Fibroblast of lung (primary cell): Measurements from ENCODE around the gene TTC39B. TPM values are rescaled to one million over a fixed set of nuclear protein-coding genes. Genes with fewer than 3 reads are reported as not detected.

Source experiments
- DNase-seq, 2 donors: peaks; one replicate each; pipeline versions ENCODE4 v3.0.0 to v3.0.0-alpha.2; 2010; ENCODE audit warnings: low read depth in 2 of 2
- H2AFZ ChIP-seq: 2 replicates; pipeline ENCODE4 v1.5.1; 2012; ENCODE audit warnings: low read length, control low read depth, inconsistent platforms
- H3K27ac ChIP-seq: 2 replicates; pipeline ENCODE4 v1.5.1; 2011; ENCODE audit warnings: low read length, control low read depth; ENCODE audit not compliant: insufficient read depth
- H3K27me3 ChIP-seq: 2 replicates; pipeline ENCODE4 v1.5.1; 2011; ENCODE audit warnings: mild to moderate bottlenecking, low read length; ENCODE audit not compliant: control insufficient read depth, insufficient read depth
- H3K36me3 ChIP-seq: 2 replicates; pipeline ENCODE4 v1.5.1; 2011; ENCODE audit warnings: low read length; ENCODE audit not compliant: control insufficient read depth, insufficient read depth
- H3K4me1 ChIP-seq: 2 replicates; pipeline ENCODE4 v1.5.1; 2011; ENCODE audit warnings: low read length; ENCODE audit not compliant: control insufficient read depth, insufficient read depth; ENCODE audit errors: extremely low read depth
- H3K4me2 ChIP-seq: 2 replicates; pipeline ENCODE4 v1.5.1; 2011; ENCODE audit warnings: low read length, control low read depth; ENCODE audit not compliant: insufficient read depth; ENCODE audit errors: extremely low read depth
- H3K4me3 ChIP-seq, 4 experiments: fragments of 200-600 bp in 1 of 4; sonication (generic) in 1 of 4; replicated peaks in 1 of 4; 2 replicates each; pipeline ENCODE4 v1.5.1; 2011 to 2016; ENCODE audit warnings: low read length in 4 of 4, low read depth in 3 of 4, mild to moderate bottlenecking in 3 of 4, control low read depth in 2 of 4, inconsistent platforms in 1 of 4, mixed read lengths in 1 of 4; ENCODE audit not compliant: insufficient read depth in 1 of 4; ENCODE audit errors: control extremely low read depth in 1 of 4
- H3K79me2 ChIP-seq: 2 replicates; pipeline ENCODE4 v1.5.1; 2012; ENCODE audit warnings: mild to moderate bottlenecking, low read length, inconsistent platforms; ENCODE audit not compliant: control insufficient read depth, insufficient read depth
- H3K9ac ChIP-seq: 2 replicates; pipeline ENCODE4 v1.5.1; 2011; ENCODE audit warnings: mild to moderate bottlenecking, low read length, control low read depth; ENCODE audit not compliant: insufficient read depth
- H3K9me3 ChIP-seq: 2 replicates; pipeline ENCODE4 v1.5.1; 2012; ENCODE audit warnings: low read depth, low read length; ENCODE audit not compliant: control insufficient read depth, insufficient read depth
- H4K20me1 ChIP-seq: 2 replicates; pipeline ENCODE4 v1.5.1; 2011; ENCODE audit warnings: low read length; ENCODE audit not compliant: control insufficient read depth, insufficient read depth; ENCODE audit errors: extremely low read depth
- EZH2 ChIP-seq: IDR thresholded peaks from 2 replicates; pipeline ENCODE4 v1.5.1; 2012; ENCODE audit warnings: low read length, control low read depth, mild to moderate bottlenecking; ENCODE audit errors: missing control alignments
- polyA plus RNA-seq, 2 donors: library from polyadenylated mRNA; depleted of rRNA in 1 of 2; stranded (reverse) in 1 of 2; unstranded in 1 of 2; fragments of >200 nt; gene quantifications; 2 replicates each; pipeline ENCODE4 v1.2.1, GENCODE V29; 2011 to 2012; ENCODE audit warnings: missing spikeins in 1 of 2
- total RNA-seq: library from RNA; depleted of rRNA; stranded (reverse); fragments of >200 nt; gene quantifications from 2 replicates; pipeline ENCODE4 v1.2.1, GENCODE V29; 2014
- TF ChIP-seq, protein P1 (sequence below), 2 donors: IDR thresholded peaks in 1 of 2; conservative IDR thresholded peaks in 1 of 2; 1 replicate in 1 of 2; 2 replicates in 1 of 2; pipeline ENCODE4 v1.5.1; 2011 to 2012; ENCODE audit warnings: low read length in 2 of 2, control low read depth in 1 of 2, inconsistent platforms in 1 of 2, low read depth in 1 of 2, mild to moderate bottlenecking in 1 of 2

TTC39B gene
- total and polyA plus RNA-seq, 2 donors (not counting 1 experiment from before 2014, with no cell fraction given), result 6.2 to 16.8 TPM

GRCh38 chr9:15116130-15116580, 190.9 kb downstream of the TTC39B start:
- Histone ChIP-seq H3K4me3 (peak overlapping the region in 1 of 4 experiments; percentile 51), H4K20me1 (no peaks in the 10 kb centered on the region), H3K4me2 (no peak overlapping the region), H3K27ac (no peak overlapping the region), H3K27me3 (peaks cover 4% of the 10 kb centered on the region), H3K36me3 (no peaks in the 10 kb centered on the region), H3K9me3 (no peaks in the 10 kb centered on the region), H3K9ac (no peak overlapping the region), H3K4me1 (no peaks in the 10 kb centered on the region), H2AFZ (no peak overlapping the region), H3K79me2 (no peaks in the 10 kb centered on the region)
- TF ChIP-seq, protein P1, sequence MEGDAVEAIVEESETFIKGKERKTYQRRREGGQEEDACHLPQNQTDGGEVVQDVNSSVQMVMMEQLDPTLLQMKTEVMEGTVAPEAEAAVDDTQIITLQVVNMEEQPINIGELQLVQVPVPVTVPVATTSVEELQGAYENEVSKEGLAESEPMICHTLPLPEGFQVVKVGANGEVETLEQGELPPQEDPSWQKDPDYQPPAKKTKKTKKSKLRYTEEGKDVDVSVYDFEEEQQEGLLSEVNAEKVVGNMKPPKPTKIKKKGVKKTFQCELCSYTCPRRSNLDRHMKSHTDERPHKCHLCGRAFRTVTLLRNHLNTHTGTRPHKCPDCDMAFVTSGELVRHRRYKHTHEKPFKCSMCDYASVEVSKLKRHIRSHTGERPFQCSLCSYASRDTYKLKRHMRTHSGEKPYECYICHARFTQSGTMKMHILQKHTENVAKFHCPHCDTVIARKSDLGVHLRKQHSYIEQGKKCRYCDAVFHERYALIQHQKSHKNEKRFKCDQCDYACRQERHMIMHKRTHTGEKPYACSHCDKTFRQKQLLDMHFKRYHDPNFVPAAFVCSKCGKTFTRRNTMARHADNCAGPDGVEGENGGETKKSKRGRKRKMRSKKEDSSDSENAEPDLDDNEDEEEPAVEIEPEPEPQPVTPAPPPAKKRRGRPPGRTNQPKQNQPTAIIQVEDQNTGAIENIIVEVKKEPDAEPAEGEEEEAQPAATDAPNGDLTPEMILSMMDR (conservative IDR thresholded peaks at IDR 0.05 in 1 of 2, IDR thresholded peaks at IDR 0.05 in 1 of 2; ENCODE audit: low read depth in 1 of 2, low read length in 2 of 2), result no peak
- TF ChIP-seq EZH2, result no peak
- peak in 1 of 2 donors; percentile 28 for DNase-seq

GRCh38 chr9:15115702-15116101, 191.3 kb downstream of the TTC39B start:
- Histone ChIP-seq H3K36me3 (no peaks in the 10 kb centered on the region), H3K27me3 (peaks cover 4% of the 10 kb centered on the region), H3K79me2 (no peaks in the 10 kb centered on the region), H3K4me2 (no peak overlapping the region), H3K4me1 (no peaks in the 10 kb centered on the region), H3K4me3 (peak overlapping the region in 1 of 4 experiments; percentile 51), H3K27ac (no peak overlapping the region), H3K9me3 (no peaks in the 10 kb centered on the region), H3K9ac (no peak overlapping the region), H4K20me1 (no peaks in the 10 kb centered on the region), H2AFZ (no peak overlapping the region)
- TF ChIP-seq EZH2, result no peak
- TF ChIP-seq, protein P1 (conservative IDR thresholded peaks at IDR 0.05 in 1 of 2, IDR thresholded peaks at IDR 0.05 in 1 of 2; ENCODE audit: low read depth in 1 of 2, low read length in 2 of 2), result no peak
- no peak for DNase-seq

DNA sequence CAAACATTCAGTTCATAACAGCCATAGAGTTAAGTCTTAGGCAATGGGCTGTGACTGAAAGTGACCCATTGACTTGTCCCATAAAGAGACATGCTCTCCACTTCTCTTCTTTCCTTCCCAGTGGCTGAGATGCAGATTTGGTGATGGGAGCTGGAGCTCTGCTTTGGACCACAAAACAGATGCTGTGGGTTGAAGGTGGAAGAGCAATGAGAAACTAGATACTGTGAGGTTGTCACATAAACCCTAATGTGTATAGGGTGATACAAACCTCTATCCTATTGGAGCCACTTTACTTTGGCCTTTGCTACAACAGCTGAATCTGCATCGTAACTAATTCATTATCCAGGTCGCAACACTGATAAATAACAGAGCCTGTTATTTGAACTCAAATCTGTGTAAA, 192.0 kb downstream of the TTC39B start:
- no peaks in the 10 kb centered on the region for H3K9me3 ChIP-seq
- no peaks in the 10 kb centered on the region for H3K36me3 ChIP-seq
- no peak overlapping the region for H3K9ac ChIP-seq
- H3K27ac ChIP-seq, result no peak overlapping the region
- no peak overlapping the region for H3K4me2 ChIP-seq
- DNase-seq, result no peak
- no peak overlapping the region for H3K4me3 ChIP-seq
- TF ChIP-seq, protein P1 (conservative IDR thresholded peaks at IDR 0.05 in 1 of 2, IDR thresholded peaks at IDR 0.05 in 1 of 2; ENCODE audit: low read depth in 1 of 2, low read length in 2 of 2), result no peak
- TF ChIP-seq EZH2, result no peak
- no peaks in the 10 kb centered on the region for H3K79me2 ChIP-seq
- peaks cover 4% of the 10 kb centered on the region for H3K27me3 ChIP-seq
- H2AFZ ChIP-seq, result no peak overlapping the region
- H3K4me1 ChIP-seq, result no peaks in the 10 kb centered on the region
- no peaks in the 10 kb centered on the region for H4K20me1 ChIP-seq

Other genes starting within 250 kb of the TTC39B start
- gene SNAPC3, start 115.7 kb upstream of the TTC39B start, total RNA-seq, result 33.1 and 43.4 TPM in 2 replicates
- 37.9 and 54.9 TPM in 2 replicates for gene SNAPC3, start 115.7 kb upstream of the TTC39B start, polyA plus RNA-seq
- 65.2 and 73.3 TPM in 2 replicates for gene PSIP1, start 203.8 kb upstream of the TTC39B start, total RNA-seq
- 51.2 and 57.0 TPM in 2 replicates for gene PSIP1, start 203.8 kb upstream of the TTC39B start, polyA plus RNA-seq
- gene CCDC171, start 245.8 kb upstream of the TTC39B start, total RNA-seq, result 4.6 and 4.8 TPM in 2 replicates
- 0.55 and 0.62 TPM in 2 replicates for gene CCDC171, start 245.8 kb upstream of the TTC39B start, polyA plus RNA-seq